NCI-H187 (cell line): ENCODE results near the gene CCDC185.

Source experiments
- DNase-seq, 2 experiments: peaks; one replicate each; lab custom pipeline; 2025; lab: John Stamatoyannopoulos, UW

The CCDC185 gene

DNA sequence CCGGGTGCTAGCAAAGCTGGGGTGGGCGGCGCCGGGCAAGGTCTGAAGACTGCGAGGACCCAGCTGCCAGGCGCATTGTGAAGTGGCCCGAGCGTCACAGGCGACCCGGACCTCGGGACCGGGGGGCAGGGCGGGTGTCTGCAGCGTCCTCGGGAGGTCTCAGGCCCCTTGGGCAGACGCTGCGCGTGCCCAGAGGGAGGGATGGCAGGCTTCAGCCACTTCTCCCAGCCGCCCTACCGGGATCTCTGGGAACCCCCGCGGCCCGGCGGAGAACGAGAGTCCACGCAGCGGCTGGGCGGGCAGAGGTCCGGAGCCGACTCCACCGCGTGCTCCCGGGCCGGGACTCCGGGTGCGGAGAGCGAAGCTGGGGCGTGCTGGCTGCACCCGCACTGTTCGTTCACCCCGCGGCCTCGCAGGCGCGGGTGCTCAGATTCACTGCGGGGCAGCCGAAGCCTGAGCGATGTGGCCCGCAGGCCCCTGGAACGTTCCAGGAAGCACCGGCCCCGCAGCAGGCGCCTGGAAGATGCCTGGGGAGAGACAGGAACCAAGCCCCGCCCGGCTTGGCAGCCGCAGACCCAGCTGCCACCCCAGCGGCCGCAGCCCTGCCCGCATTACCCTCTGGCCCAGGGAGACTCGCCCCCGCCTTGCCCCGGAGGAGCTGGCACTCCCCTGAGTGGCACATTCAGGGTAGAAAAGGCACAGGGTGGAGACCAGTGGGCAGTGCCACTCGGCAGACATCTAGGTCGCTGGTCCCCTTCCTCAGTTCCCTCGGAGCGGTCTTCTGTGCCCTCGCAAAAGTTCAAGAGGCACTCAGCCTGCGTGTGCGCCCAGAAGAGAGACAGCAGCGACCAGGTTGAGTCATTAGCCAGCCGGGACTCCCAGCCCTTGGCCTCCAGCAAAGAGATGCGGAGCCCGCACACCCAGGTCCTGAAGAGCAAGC, at the start of gene CCDC185:
TSS of gene CCDC185 (plus strand) at position 141 of the 940 bp plus-strand sequence. CDS start at position 202, 61 bp downstream.
- no peak for DNase-seq

DNA sequence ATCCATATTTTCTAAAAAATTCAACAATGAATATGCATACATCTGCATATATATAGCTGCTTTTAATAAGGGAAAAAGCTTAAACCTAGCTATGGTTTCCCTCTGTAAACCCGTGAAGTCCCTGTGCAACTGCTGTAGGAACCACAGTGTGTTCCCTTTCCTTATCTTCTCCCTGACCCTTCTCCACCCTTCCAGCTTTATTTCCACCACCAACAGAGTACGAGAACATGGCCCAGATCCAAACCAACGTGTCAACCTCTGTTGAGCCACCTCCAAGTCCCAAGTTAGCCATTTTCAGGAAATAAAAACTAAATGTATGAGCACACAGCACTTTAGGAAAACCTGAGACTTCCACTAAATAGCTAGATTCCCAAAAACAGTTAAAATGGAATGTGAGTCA, 49.5 kb upstream of the CCDC185 start:
- no peak for DNase-seq

DNA sequence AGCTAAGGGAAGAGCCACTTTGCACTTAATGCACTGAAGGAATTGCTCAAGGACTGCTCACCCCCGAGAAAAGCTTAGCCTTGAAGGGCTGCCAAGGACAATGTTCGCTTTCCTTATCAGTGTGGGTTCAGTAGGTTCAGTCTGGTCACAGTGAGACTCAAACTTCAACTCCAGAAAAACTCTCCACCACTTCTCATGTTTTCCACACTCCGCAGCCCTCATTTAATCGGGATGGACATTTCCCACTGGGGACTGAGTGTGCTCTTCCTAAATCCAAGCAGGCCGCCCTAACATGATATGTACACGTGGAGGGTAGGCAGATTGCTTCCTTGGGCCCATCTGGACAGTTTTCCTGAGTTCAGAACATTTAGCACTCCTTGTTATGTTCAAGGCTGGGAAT, 48.7 kb upstream of the CCDC185 start:
- DNase-seq, result no peak

- DNase-seq, result no peak
These were observed 47.5 kb upstream of the CCDC185 start for GRCh38 chr1:223345720-223346119.

- no peak for DNase-seq
These were observed 46.9 kb upstream of the CCDC185 start for GRCh38 chr1:223346311-223346710.

DNA sequence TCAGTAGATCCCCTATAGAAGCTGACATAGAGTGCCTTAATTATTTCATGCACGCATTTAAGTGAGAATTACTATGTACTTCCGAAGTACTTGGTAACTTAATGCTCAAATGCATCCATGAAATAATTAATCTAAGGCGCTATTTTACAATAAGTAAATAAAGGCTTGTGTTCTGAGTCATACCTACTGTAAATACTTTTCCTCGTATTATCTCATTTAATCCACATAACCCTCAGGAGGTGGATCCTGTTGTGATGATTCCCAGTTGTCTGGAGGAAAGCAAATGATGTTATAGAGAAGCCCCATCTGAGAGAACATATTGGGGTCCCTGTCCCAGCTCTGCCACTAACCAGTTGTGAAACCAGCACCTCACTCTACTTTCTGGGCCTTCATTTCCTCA, 45.6 kb upstream of the CCDC185 start:
- no peak for DNase-seq

DNA sequence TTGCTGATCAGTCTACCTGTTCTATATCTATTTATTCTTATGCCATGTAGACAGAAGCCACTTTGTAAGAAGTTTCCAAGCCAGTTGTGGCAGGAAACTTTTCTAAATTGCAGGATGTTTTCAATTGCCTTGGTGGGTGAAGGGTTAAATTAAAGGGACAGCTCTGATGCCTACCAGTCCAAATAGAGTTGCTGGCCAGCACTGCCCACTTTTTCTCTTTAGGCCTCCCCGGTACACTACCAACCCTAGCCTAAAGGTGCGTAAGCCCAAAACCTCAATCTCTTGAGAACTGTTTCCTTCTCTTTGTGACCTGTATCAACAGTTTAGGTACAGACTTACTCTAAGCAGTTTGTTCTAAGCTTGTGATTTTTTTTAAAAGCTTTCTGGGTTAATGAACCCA, 44.8 kb upstream of the CCDC185 start:
- no peak for DNase-seq

- no peak for DNase-seq
These were observed 44.0 kb upstream of the CCDC185 start for GRCh38 chr1:223349241-223349640.

DNA sequence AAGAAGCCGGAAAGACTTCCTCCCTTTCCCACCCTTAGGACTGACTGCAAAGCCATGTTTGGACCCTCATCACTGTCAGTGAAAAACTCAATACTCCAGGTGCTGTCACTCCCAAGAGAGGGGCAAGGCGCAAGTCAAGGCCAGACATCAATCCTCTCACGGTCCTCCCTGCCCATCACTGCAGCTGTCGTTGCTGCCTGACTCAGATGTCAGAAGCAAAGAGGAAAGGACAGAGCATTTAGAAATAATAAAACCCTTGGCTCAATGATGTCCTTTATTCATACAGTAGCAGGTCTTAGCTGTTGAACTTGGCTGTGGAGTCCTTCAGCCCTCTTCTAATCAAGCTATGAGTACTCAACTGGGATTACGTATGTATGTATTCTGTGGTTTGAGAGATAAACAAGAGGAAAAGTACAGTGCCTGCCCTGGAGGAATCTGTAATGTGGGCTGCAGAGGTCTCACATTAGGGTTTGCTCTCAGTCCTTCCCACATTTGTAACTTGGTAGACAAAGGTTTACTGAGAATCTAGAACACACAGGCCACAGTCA, 42.8 kb upstream of the CCDC185 start:
- no peak for DNase-seq

DNA sequence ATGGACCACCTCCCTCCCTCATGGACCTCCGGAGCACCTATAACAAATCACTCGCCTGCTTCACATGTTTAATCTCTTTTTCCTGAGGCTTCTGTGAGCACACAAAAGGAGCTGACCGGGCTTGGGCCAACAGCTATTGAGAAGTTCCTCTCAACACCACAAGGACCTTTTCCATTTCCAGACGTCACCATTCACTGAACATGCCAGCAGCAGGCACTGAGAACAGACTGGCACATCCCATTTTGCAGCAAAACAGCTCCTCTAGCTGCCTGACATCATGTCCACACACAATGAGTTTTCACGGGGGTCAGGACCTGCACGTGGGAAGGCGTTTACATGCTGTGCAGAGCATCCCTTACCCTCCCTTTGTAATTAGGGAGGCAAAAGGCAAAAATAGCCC, 40.3 kb upstream of the CCDC185 start:
- DNase-seq, result no peak

- no peak for DNase-seq
These were observed 39.3 kb upstream of the CCDC185 start for GRCh38 chr1:223353939-223354338.

- DNase-seq, result no peak
These were observed 37.5 kb upstream of the CCDC185 start for GRCh38 chr1:223355699-223356098.

- DNase-seq, result no peak
These were observed 34.4 kb upstream of the CCDC185 start for GRCh38 chr1:223358826-223359225.

DNA sequence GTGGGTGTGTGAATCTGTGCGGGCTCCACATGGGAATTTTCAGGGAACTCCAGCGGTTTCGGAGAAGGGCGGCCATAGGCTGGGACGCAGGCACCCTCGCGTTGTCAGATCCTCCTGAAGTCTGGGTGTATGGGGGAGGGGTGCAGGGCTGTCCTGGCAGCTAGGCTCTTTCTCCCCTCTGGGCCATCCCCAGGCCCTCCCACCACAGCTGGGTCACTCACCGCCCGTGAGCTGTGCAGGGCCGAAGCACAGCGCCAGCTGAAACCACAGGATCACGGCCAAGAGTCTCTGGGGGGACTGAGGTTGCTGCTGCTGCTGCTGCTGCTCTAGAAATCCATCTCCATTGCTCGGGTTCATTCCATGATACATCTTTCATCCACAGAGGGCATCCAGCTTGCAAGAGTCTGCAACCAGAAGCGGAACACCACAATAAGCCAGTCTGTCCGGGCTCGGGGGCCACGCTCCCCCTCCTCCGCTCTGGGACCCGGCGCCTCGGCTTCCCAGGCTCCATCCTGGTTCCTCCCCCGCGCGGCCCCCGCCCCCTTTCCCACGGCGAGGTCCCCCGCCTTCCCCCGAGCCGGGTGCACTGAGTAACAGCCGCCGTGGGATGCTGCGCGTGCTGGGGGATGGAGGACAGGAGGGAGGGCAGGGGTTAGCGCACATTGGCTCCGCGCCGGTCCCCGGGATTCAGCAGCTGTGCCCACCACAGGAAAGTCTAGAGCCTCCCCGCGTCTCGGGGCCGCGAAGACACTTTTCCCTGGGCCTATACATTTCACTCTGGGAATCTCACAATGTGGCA, 30.0 kb upstream of the CCDC185 start:
- DNase-seq, result no peak

DNA sequence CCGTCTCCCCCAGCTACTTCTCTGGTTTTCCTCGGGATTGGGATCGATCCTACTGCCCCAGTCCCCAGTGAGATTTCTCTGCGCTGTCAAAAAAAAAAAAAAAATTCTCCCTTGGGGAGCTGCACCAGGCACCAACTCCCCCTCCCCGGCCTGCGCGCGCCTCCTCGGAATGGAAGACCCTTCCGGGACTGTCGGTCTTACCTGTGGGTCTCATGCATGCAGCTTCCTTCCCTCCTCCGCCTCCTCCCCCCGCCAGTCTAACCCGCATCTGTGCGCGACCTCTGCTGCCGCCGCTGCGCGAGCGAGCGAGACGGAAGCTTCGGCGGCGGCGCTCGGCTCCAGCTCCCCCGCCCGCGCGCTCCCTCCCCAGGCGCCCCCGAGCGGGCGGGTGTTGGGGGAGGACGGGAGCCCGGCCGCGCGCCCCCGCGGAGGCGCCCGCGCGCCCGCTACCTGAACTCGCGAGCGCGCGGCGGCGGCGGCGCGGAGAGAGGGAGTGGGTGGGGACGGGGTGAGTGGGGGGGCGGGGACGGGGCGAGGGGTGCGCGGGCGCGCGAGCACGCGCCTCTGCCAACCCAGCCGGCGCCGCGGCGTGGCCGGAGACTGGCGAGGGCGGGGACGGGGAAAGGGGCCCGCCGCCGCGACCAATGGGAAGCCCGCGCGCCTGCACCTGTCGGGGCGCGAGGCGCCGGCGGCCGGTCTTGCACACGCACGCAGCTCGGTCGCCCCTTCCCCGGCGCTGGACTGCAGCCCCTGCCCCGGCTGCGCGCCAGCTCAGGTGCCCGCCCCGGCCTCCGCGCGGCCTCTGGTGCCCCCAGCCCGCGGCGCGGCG, 29.1 kb upstream of the CCDC185 start, which contains the start of gene SUSD4:
TSS of gene SUSD4 (minus strand) at position 321 of the 829 bp plus-strand sequence. CDS start 751 bp downstream, outside the sequence.
- peak; percentile 37 to 86 for DNase-seq

- no peak for DNase-seq
These were observed 28.4 kb upstream of the CCDC185 start for GRCh38 chr1:223364685-223365382.

GRCh38 chr1:223374064-223374610, 19.1 kb upstream of the CCDC185 start:
- DNase-seq, result no peak

- no peak for DNase-seq
These were observed 14.5 kb upstream of the CCDC185 start for GRCh38 chr1:223378754-223379153.

DNA sequence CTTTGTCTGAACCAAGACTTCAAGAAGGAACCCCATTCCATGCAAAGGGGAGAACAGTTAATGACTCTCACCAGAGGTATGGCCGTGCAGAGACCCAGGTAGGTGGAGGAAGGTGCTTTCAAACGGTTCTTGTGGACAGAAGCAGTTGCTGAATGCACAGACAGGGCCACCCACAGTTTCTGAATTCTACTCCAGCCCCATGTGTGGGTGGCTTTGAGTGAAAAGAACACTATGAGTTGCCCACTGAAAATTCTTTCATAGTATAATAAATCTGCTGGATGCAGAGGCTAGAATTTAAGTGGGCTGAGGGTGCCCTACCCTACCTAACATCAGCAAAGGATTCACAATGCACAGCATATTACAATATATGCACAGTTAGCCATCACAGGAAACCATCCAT, 7.2 kb upstream of the CCDC185 start:
- DNase-seq, result no peak

- no peak for DNase-seq
These were observed 2.6 kb upstream of the CCDC185 start for GRCh38 chr1:223390618-223391017.

DNA sequence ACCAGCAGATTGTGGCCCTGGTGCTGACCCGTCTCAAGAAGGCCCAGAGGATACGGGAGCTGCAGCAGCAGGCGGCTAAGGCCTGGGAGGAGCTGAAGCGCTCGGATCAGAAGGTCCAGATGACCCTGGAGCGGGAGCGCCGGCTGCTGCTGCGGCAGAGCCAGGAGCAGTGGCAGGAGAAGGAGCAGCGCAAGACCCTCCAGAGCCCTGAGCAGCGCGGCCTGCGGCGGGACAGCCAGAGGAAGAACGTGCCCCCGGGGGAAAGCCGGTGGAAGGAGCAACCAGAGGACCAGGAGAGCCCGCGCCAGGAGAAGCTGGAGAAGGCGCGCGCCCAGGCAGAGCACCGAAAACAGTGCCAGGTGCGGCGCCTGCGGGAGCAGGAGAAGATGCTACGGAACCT, 1.0 kb downstream of the CCDC185 start:
- no peak for DNase-seq
